Measurements from ENCODE around the gene AGBL4. TPM values are rescaled to one million over a fixed set of nuclear protein-coding genes. Genes with fewer than 3 reads are reported as not detected.
"Not testable (repeated sequence)": the region's sequence is repeated elsewhere in the genome, so short reads cannot be mapped to it uniquely, and the experiment has no call there.

AGBL4 gene
- not detected for total RNA-seq
- total RNA-seq = 0 to 0.23 reads per million in 2 donors

- ATAC-seq = no peak
- Mint-ChIP-seq H3K27ac (no peak within 1 kb of the TSS), H3K36me3 (ENCODE audit: low read depth) (peaks cover 3% of the 10 kb centered on the region), H3K4me3 (peak within 1 kb of the TSS; percentile 61), H3K27me3 (peaks cover 11% of the 10 kb centered on the region), H3K4me1 (no peaks in the 10 kb centered on the region)
- H3K9me3 ChIP-seq (ENCODE audit: control insufficient read depth, low read length, poor library complexity, severe bottlenecking) = no peaks in the 10 kb centered on the region
- DNase-seq = no peak
These were observed at the start of gene AGBL4 for GRCh38 chr1:50023292-50024159. TSS of gene AGBL4 (minus strand) at chr1:50023954.

GRCh38 chr1:50066806-50067205 is 43.1 kb upstream of the AGBL4 start:
- Mint-ChIP-seq H3K27me3 (peaks cover 4% of the 10 kb centered on the region), H3K4me1 (no peaks in the 10 kb centered on the region), H3K4me3 (no peak overlapping the region), H3K36me3 (ENCODE audit: low read depth) (no peaks in the 10 kb centered on the region), H3K27ac (no peak overlapping the region)
- no peak for ATAC-seq
- no peaks in the 10 kb centered on the region for H3K9me3 ChIP-seq (ENCODE audit: control insufficient read depth, low read length, poor library complexity, severe bottlenecking)
- DNase-seq = no peak

GRCh38 chr1:50060279-50060678 is 36.5 kb upstream of the AGBL4 start:
- H3K9me3 ChIP-seq (ENCODE audit: control insufficient read depth, low read length, poor library complexity, severe bottlenecking) = no peaks in the 10 kb centered on the region
- H3K4me1 Mint-ChIP-seq = no peaks in the 10 kb centered on the region
- H3K27me3 Mint-ChIP-seq = no peaks in the 10 kb centered on the region
- DNase-seq (no peak), ATAC-seq (no peak)
- no peak overlapping the region for H3K27ac Mint-ChIP-seq
- no peaks in the 10 kb centered on the region for H3K36me3 Mint-ChIP-seq (ENCODE audit: low read depth)
- H3K4me3 Mint-ChIP-seq = no peak overlapping the region

GRCh38 chr1:50048791-50049190 is 25.0 kb upstream of the AGBL4 start:
- Mint-ChIP-seq H3K4me1 (no peaks in the 10 kb centered on the region), H3K27me3 (peaks cover 30% of the 10 kb centered on the region), H3K36me3 (ENCODE audit: low read depth) (no peaks in the 10 kb centered on the region), H3K4me3 (no peak overlapping the region), H3K27ac (no peak overlapping the region)
- no peaks in the 10 kb centered on the region for H3K9me3 ChIP-seq (ENCODE audit: control insufficient read depth, low read length, poor library complexity, severe bottlenecking)
- ATAC-seq (no peak), DNase-seq (no peak)

- no peak for DNase-seq
- Mint-ChIP-seq H3K27me3 (peaks cover 30% of the 10 kb centered on the region), H3K27ac (no peak overlapping the region), H3K4me3 (no peak overlapping the region), H3K36me3 (ENCODE audit: low read depth) (no peaks in the 10 kb centered on the region), H3K4me1 (no peaks in the 10 kb centered on the region)
- H3K9me3 ChIP-seq (ENCODE audit: control insufficient read depth, low read length, poor library complexity, severe bottlenecking) = no peaks in the 10 kb centered on the region
- ATAC-seq = no peak
These were observed 24.4 kb upstream of the AGBL4 start for GRCh38 chr1:50047916-50048694.

- Mint-ChIP-seq H3K36me3 (ENCODE audit: low read depth) (no peaks in the 10 kb centered on the region), H3K27ac (no peak overlapping the region), H3K4me1 (no peaks in the 10 kb centered on the region), H3K27me3 (peaks cover 13% of the 10 kb centered on the region), H3K4me3 (no peak overlapping the region)
- H3K9me3 ChIP-seq (ENCODE audit: control insufficient read depth, low read length, poor library complexity, severe bottlenecking) = no peaks in the 10 kb centered on the region
- no peak for ATAC-seq
- no peak for DNase-seq
These were observed 14.6 kb upstream of the AGBL4 start for GRCh38 chr1:50038237-50038809.

GRCh38 chr1:50027794-50028193 is 4.0 kb upstream of the AGBL4 start:
- no peak for ATAC-seq
- no peak overlapping the region for H3K27ac Mint-ChIP-seq
- DNase-seq = no peak
- H3K4me1 Mint-ChIP-seq = no peaks in the 10 kb centered on the region
- H3K36me3 Mint-ChIP-seq (ENCODE audit: low read depth) = peaks cover 3% of the 10 kb centered on the region
- H3K9me3 ChIP-seq (ENCODE audit: control insufficient read depth, low read length, poor library complexity, severe bottlenecking) = no peaks in the 10 kb centered on the region
- peaks cover 11% of the 10 kb centered on the region for H3K27me3 Mint-ChIP-seq
- H3K4me3 Mint-ChIP-seq = no peak overlapping the region

GRCh38 chr1:49995734-49996133 is 28.0 kb downstream of the AGBL4 start:
- H3K9me3 ChIP-seq (ENCODE audit: control insufficient read depth, low read length, poor library complexity, severe bottlenecking) = no peaks in the 10 kb centered on the region
- DNase-seq (no peak), ATAC-seq (no peak)
- no peak overlapping the region for H3K27ac Mint-ChIP-seq
- no peaks in the 10 kb centered on the region for H3K36me3 Mint-ChIP-seq (ENCODE audit: low read depth)
- no peaks in the 10 kb centered on the region for H3K27me3 Mint-ChIP-seq
- H3K4me3 Mint-ChIP-seq = no peak overlapping the region
- H3K4me1 Mint-ChIP-seq = no peaks in the 10 kb centered on the region

- DNase-seq (no peak), ATAC-seq (no peak)
- Mint-ChIP-seq H3K27me3 (no peaks in the 10 kb centered on the region), H3K4me3 (no peak overlapping the region), H3K4me1 (no peaks in the 10 kb centered on the region), H3K36me3 (ENCODE audit: low read depth) (no peaks in the 10 kb centered on the region), H3K27ac (no peak overlapping the region)
- H3K9me3 ChIP-seq (ENCODE audit: control insufficient read depth, low read length, poor library complexity, severe bottlenecking) = no peaks in the 10 kb centered on the region
These were observed 52.7 kb downstream of the AGBL4 start for GRCh38 chr1:49971088-49971487.

- H3K27ac Mint-ChIP-seq = no peak overlapping the region
These were observed 72.4 kb downstream of the AGBL4 start for GRCh38 chr1:49951385-49951784.

GRCh38 chr1:49915301-49915700 is 108.5 kb downstream of the AGBL4 start:
- not testable (repeated sequence) for H3K4me3 Mint-ChIP-seq; H3K27ac Mint-ChIP-seq; H3K36me3 Mint-ChIP-seq (ENCODE audit: low read depth); ATAC-seq; H3K4me1 Mint-ChIP-seq; H3K27me3 Mint-ChIP-seq; H3K9me3 ChIP-seq (ENCODE audit: control insufficient read depth, low read length, poor library complexity, severe bottlenecking); DNase-seq

More at GRCh38 chr1:49951385-49951784, 72.4 kb downstream of the AGBL4 start:
- ATAC-seq (no peak), DNase-seq (no peak)
- Mint-ChIP-seq H3K27me3 (no peaks in the 10 kb centered on the region), H3K4me3 (no peak overlapping the region), H3K4me1 (no peaks in the 10 kb centered on the region), H3K36me3 (ENCODE audit: low read depth) (no peaks in the 10 kb centered on the region)
- H3K9me3 ChIP-seq (ENCODE audit: control insufficient read depth, low read length, poor library complexity, severe bottlenecking) = no peaks in the 10 kb centered on the region

- H3K27ac Mint-ChIP-seq = no peak overlapping the region
- H3K27me3 Mint-ChIP-seq = no peaks in the 10 kb centered on the region
- H3K4me1 Mint-ChIP-seq = no peaks in the 10 kb centered on the region
- no peak overlapping the region for H3K4me3 Mint-ChIP-seq
- no peaks in the 10 kb centered on the region for H3K36me3 Mint-ChIP-seq (ENCODE audit: low read depth)
- H3K9me3 ChIP-seq (ENCODE audit: control insufficient read depth, low read length, poor library complexity, severe bottlenecking) = no peaks in the 10 kb centered on the region
- no peak for ATAC-seq
- DNase-seq = no peak
These were observed 117.4 kb downstream of the AGBL4 start for GRCh38 chr1:49906365-49906764.

GRCh38 chr1:49864581-49864980 is 159.2 kb downstream of the AGBL4 start:
- H3K9me3 ChIP-seq (ENCODE audit: control insufficient read depth, low read length, poor library complexity, severe bottlenecking) = no peaks in the 10 kb centered on the region
- H3K27me3 Mint-ChIP-seq = no peaks in the 10 kb centered on the region

More at GRCh38 chr1:49864581-49864980, 159.2 kb downstream of the AGBL4 start:
- H3K36me3 Mint-ChIP-seq (ENCODE audit: low read depth) = no peaks in the 10 kb centered on the region
- no peak for DNase-seq
- no peak overlapping the region for H3K27ac Mint-ChIP-seq
- ATAC-seq = no peak
- no peak overlapping the region for H3K4me3 Mint-ChIP-seq
- H3K4me1 Mint-ChIP-seq = no peaks in the 10 kb centered on the region
